ENCODE measurements around the gene MAML2. TPM values are rescaled to one million over a fixed set of nuclear protein-coding genes. Genes with fewer than 3 reads are reported as not detected.

Gene MAML2
- polyA plus RNA-seq, 3 donors = 30.0 to 33.8 (median 30.9) TPM

DNA sequence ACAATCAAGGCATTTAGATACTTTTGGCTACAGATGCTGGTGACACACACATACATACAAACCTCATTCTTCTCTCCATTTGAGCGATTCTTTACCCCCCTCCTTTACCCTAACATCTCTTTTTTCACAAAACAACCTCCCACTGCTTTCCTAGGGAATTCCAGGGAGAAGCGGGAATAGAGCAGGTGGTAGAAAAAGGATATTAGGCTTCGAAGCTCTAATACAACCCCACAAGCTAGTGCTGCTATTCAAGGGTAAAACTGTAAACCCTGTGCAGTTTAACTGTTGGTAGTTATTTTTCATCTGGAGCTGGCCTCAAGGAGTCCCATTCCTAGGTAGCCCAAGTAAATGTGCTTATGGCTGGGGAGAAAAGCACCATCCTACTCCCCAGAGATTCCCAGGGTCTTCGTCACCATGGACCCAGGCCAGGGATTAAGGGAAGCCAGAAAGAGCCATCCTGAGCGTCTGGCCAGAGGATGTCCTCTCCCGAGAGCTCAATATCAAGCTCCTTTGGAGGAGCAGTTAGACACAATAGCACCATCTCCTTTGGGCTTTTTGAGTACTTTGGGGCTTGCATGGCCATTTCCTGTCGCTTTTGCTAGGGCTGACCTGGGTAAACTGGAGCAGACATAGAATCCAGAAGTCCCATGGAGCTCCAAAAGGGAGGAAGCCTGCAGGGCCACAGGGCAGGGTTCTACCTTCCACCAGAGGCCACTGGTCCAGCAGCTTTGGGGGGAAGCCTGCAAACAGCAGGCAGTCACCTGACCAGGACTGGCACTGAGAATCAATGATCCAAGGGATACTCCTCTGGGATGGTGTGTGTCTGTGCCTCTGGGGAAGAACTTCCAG lies 3.1 kb downstream of the MAML2 start:
- DNase-seq (ENCODE audit: low read depth in 3 of 3, low spot score in 2 of 3) = no peak

DNA sequence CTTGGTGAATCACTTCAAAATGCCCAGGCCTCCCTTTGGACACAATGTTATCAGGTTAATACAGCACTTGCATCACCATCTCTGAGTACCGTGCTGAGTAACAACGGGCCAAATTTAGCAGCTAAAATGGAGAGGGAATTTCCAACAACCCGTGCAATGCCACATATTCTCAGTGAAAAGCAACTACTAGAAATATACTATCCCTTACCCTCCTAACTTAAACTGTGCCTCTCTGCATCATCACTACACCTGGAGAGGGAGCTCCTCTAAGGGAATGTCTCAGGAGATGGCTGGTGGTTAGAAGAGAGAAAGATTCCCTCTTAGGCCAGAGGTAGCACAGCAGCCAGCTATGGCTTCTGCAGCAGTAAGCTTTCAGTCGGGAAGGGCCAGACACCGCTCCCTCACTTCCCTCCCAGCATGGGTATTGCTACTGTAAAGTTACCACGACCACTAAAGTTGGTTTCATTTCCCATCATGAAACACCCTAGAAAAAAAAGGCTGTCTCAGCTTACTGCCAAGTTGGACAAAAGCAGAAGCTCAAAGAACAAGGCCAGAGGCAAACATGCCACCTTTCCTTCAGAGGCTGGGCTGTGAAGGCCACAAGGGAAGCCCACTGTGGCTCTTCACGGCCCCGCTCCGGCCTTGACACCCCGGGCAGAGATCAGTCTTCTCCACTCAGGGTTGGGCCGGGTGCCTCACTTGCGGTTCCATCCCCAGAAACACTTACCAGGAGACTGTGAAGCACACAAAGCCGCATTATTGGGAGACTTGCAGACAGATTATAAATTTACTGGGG lies 3.9 kb downstream of the MAML2 start:
- no peak for DNase-seq (ENCODE audit: low read depth in 3 of 3, low spot score in 2 of 3)

DNA sequence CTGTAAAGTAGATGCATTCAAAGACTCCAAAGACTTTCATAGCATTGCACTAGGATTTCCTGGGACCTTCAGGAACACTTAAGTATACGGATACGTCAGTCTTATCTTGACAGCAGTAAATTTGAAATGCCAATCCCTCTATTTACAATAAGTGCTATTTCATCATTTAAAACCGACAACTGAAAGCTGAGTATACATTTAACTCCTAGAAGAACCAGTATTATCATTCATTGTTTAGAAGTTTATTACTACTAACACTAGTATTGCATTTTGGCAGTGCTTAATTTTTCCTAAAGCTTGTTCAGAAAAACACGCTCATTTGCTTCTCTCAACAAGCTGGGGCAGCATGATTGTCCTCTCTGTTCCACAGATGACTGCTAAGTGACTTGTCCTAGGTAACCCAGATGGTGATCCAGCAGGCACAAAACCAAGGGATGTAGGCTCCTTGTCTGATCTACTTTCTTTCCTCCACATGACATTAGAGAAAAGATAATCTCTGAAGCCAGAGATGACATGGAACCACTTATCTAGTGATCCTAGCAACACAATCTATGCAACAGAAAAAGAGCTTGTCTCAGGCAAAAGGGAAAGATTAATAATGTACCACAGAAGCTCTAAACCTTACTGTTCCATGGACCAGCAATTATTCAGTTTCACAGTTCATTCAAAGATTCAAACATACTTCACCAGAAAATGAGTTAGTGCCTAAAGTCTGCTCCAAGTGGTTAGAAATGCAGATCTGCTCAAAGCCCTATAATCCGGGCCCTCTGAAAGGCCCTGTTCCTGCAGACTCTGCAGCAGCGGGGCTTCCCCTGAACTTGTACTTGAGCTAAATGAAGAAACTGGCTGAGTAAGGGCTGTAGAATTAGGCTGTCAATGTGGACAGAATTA lies 5.2 kb downstream of the MAML2 start:
- DNase-seq (ENCODE audit: low read depth in 3 of 3, low spot score in 2 of 3) = no peak

DNA sequence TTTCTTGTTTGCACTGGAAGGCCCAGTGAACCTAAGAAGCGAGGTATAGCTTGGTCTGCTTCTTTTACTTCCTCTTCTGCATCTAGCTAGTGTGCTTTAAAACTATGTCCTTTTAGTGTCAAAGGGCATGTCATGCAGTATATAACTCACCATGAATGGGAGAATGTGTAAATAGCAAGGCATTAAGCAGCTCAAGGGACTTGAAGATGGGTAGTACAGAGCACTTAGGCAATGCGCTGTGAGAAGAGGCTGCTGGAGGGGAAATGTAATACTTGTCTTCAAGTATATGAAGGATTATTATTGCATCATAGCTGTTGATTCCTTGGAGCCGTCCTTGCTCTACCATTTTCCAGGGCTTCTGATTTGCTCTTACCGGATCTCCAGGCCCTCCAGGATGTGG lies 7.6 kb downstream of the MAML2 start:
- no peak for DNase-seq (ENCODE audit: low read depth in 3 of 3, low spot score in 2 of 3)

DNA sequence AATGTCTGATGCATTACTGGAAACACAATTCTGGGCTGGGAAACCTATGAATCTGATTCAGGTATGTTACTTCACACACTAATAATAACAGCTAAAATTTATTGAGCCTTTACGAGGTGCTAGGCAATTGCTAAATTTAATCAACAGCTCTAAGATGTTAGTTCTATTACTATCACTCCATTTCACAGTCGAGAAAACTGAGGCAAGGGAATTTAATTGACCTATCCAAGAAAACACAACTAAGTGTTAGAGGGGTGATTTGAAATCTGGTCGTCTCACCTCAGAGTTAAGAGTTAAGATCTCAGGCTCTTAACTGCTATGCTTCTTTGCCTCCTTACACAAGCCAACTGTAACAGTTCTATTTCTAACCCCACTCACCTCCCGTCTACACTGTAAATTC lies 8.8 kb downstream of the MAML2 start:
- DNase-seq (ENCODE audit: low read depth in 3 of 3, low spot score in 2 of 3) = no peak

DNA sequence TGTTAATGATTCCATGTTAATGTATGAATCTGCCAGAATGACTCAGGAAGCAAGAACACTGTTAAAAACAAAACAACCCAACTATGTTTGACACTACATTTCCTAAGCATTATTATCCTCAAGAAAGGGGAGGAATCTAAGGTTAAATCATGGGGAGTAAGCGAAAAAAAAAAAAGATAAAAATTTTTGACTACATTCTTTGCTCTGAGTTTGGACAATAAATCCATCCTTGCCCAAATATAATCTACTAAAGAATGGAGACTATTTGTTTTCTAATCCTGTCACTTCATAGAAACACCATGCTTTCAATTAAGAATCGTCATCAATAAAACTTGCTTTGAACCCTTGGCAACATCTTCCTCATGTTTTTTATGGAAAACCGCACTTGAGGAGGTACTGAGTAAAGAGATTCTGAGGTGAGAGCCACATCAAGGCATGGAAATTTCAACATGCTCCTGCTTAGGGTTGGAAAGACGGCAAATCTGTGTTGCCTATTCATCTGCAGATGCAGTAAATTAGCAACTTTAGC lies 9.7 kb downstream of the MAML2 start:
- no peak for DNase-seq (ENCODE audit: low read depth in 3 of 3, low spot score in 2 of 3)

DNA sequence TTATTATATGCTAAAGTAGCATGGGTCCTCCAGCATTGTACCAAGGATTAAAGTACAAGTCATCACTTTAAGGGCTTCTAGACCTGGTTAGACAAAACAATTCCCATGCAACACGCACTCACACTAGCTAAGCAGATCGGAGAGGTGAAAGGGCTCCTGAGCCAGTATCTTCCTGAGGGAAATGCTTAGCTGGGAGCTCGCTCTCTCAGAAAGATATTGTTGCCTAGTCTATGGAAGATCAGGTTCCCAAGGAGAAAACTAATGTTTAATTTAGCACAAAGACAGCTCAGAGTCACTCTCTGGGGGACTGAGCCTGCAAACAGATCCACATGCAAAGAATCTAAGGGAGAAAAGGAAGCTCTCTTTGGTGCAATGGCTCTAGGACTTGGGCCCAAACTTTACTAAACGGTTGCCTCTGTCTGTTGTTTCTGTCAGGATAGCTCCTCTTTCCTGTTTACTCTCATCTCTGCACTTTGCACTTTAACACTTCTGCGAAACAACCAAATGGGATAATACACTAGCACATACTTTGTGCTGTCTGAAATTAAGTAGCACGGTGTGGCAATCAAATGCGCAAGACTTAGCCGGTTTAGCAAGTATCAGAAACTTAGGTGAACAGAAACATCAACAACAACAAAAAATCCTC lies 10.7 kb downstream of the MAML2 start:
- DNase-seq (ENCODE audit: low read depth in 3 of 3, low spot score in 2 of 3) = no peak

DNA sequence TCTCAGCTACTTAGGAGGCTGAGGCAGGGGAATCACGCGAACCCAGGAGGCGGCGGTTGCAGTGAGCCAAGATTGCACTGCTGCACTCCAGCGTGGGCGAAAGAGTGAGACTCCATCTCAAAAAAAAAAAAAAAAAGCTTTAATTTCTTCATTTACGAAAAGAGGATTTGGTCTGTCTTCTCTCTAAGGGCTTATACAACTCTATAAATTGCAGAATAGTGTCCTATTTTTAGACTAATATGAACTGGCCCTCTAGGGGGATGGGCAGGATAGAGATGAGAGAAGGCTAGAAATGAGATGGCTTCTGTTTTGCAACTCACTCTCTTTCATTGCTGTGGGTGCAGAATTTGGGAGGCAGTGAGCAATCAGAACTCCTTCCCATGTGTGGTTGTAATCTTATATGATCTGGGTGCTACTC lies 11.3 kb downstream of the MAML2 start:
- DNase-seq (ENCODE audit: low read depth in 3 of 3, low spot score in 2 of 3) = no peak

DNA sequence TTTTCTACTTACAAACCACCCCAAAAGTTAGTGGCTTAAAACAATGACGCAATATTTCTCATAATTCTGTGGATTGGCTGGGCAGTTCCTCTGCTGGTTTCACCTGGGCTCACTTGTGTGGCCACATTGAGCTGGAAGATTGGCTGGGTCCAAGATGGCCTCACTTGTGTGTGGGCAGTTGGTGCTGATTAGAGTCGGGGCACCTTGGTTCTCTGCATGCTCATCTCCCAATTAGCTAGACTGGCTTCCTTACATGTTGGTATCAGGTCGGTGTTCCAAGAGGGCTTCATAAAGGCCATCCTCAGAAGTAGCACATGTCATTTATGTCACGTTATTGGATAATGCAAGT lies 12.5 kb downstream of the MAML2 start:
- no peak for DNase-seq (ENCODE audit: low read depth in 3 of 3, low spot score in 2 of 3)

DNA sequence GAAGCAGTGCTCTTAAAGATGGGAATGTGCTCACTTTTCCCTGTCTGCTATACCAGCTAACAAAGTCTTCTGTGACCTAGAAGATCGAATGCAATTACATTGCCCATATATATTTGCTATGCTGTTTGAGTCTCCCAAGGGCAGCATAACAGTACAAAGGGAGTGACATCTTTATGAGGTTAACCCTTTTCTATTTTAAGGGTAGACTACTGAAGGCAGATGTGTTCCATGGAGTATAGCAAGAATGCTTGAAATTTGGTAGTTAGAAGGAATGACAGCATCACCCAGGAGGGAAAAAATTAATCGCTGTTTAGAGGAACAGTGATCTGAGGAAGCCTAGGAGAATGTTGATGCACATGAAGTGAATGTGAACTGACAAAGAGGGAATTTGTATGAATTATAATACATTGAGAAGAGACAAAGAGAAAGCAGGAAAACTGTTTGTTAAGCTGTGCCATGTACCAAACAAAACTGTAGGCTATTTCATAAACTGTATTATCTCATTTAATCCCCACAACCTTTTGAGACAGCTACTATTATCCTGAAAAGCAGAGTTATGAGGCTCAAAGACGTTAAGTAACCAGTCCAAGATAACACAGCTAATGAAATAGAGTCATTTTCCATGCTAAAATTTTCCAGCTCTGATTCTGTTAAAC lies 13.0 kb downstream of the MAML2 start:
- no peak for DNase-seq (ENCODE audit: low read depth in 3 of 3, low spot score in 2 of 3)

DNA sequence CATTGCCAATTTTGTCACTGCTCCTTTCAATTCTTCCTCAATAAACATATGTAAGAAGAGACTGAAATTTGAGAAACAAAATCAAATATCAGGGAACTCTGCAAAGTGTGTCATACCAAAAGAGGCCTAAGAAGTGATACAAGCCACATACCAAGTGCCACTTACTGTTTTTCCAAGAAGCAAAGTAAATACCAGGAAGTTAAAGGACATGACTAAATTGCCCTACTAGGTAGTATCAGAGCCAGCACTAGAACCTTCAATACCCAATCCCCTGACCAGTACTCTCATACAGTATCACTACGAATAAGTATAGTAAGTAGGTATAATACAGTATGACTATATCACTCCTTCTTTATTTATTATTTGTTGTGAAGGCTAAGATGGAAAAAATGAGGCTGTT lies 13.6 kb downstream of the MAML2 start:
- DNase-seq (ENCODE audit: low read depth in 3 of 3, low spot score in 2 of 3) = no peak

DNA sequence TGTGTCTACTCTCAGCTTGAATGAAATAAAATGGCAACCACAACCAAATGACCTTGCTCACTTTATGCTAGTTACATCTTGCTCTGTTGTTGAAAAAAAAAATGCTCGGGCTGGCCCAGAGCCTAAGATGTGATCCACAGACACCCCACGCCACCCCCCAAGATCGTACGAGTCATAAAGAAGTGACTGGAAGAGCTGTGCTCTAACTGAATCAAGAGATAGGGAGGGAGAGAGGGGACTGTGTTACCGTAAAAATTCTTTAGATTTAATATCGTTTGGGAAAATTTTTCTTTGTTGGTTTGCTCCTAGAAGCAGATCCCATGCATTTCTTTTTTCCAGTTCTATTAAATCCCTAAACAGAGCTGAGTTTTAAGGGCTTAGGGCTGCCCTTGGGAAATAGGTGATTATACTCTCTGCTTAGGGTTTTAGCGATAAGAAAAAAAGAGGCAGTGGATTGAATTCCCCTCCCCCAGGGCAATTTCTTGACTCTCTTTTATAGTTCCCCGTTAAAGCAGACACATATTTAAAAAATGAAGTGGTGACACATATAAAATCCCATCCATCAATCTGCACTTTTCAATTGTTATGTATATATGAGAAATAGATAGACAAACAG lies 14.5 kb downstream of the MAML2 start:
- no peak for DNase-seq (ENCODE audit: low read depth in 3 of 3, low spot score in 2 of 3)

DNA sequence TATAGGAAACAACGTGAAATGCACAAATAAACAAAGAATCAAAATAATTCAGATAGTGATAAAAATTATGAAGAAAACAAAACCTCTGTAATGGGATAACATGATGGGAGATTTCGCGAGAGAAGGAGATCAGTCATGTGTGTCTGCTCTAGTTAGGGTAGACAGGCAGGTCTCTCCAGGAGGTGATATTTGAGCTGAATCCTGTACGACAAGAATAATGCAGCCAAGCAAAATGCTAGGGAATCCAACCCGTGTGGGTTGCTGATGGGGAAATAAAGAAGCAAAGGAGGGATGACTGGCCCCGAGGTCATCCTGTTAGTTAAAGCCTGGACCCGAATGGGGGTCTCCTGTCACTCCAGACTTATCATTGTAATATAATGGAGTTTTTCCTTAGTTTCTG lies 16.0 kb downstream of the MAML2 start:
- DNase-seq (ENCODE audit: low read depth in 3 of 3, low spot score in 2 of 3) = no peak

DNA sequence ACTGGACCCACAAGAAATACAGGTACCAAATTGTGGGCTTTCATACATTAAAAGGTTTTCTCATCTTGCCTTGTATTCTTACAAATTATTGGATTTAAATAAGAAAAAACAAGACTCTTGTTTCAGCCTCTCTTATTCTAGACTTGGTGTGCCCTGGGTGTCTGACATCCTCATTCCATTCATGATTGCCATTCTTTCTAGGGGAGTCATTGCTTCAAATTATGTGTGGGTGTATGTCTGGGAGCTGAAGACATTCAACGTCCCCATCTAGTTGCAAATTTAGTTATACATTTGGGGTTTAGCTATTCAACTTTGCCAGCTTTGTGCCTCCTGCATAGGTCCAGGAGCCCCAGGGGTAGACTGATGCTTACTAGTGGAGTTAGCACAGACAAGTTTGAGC lies 18.1 kb downstream of the MAML2 start:
- no peak for DNase-seq (ENCODE audit: low read depth in 3 of 3, low spot score in 2 of 3)

DNA sequence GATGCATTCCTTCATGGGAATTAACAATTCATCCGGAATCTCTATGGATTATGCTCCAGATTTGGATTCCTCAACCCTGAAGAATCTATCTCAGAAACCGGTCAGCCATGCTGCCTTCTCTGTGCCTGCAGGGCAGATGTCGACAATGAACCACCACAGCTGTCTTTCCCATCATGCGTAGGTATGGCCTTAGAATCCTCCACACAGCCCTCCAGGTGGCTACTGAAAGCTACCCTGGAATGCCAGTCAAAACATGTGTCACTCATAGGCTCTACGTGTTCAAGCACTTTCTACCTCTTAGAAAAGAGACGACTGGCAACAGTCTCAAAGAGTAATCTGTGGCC lies 19.4 kb downstream of the MAML2 start:
- DNase-seq (ENCODE audit: low read depth in 3 of 3, low spot score in 2 of 3) = no peak

DNA sequence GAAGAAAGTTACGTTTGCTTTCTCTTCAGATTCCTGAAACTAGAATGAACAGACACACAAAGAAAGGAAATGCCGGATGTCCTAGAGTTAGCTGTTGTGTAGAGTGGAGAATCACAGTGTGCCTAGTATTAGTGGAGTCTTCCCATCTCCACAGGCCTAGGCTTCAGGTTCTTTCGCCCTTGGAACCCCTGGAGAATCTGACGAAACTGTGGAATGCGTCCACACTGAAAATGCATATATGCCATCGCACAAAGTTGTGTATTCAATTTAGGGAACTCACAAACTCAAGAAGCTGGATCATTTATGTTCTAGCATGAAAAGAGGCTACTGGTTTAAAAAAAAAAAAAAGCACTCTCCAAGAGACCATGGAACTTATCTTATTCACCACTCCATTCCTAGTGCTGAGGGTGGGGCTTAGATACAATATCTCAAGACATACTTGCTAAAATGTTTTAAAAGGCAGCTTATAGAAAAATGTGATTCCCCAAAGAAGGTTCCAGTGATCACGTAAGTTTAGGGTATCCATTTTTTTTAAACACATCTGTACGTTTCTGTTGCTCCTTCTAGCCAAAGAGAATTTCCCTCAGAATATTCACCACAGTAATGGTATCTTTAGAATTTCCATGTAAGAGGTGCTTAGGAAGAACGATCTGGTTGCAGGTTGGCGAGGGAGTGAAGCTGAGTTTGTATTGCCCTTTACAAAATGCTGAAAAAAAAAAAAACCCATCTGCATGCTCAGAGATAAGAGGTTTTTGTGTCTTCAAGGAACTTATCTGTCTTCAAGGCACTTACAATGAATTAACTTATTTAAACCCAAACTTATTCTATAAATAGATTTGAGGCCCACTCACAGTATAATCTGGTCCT lies 20.0 kb downstream of the MAML2 start:
- no peak for DNase-seq (ENCODE audit: low read depth in 3 of 3, low spot score in 2 of 3)

DNA sequence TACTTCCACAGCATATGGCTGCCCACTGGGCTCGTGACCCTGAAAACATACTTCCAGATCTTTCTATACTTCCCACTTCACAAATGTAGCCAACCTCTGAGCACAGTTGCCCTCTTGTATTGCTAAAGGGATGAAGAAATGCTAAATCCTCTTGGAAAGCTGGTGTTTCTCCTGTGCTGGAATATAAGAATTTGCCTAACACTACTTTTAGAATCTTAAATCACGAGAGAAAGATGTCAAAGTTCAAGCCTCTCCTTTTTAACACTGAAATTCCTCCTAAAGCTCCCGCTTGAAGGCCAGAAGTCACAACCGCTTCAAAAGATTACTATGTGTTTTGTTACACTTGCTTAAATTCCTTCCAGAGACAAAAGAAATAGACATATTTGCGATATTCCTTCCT lies 21.9 kb downstream of the MAML2 start:
- no peak for DNase-seq (ENCODE audit: low read depth in 3 of 3, low spot score in 2 of 3)

DNA sequence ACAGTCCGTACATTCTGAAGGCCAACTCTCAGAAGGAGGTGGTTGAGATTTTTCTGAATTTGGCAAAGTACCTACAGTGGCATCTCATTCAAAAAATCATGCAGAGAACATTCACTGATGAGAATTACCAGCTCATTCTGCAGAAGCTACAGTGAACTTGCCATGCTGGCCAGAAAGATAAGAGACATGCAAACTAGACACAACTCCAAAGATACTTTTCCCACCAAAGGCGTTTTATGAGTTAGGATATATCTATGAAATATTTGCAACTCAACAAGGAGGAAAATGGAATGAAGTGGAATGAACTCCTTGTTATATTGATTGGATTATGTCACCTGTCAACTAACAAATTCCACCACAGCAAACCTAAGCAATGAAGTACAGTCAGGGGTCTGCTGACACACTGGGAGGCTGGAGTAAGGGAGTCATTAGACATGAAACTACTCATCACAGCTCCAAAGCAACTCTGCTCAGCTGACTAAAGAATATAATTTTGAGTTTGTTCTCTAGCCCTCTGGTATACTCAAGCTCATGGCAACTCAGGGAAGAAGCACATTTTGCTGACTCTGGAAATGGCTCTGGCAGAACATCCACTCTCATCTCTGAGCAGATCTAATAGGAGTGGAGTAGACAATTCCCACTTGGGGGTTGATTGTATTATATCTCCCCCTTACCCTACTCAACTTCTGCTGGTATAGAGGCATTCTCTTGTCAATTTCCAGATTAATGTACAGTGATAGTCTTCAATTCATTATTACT lies 22.9 kb downstream of the MAML2 start:
- no peak for DNase-seq (ENCODE audit: low read depth in 3 of 3, low spot score in 2 of 3)

All from right renal cortex interstitium (tissue), 3 donors.